GM21786 (cell line): Measurements from ENCODE around the gene GNS.
"Not testable (repeated sequence)": the region's sequence is repeated elsewhere in the genome, so short reads cannot be mapped to it uniquely, and the experiment has no call there.

Experiments used
- ATAC-seq: cut with Tn5 transposase; IDR thresholded peaks from one replicate; pipeline ENCODE4 v1.9.1; 2021; ENCODE audit not compliant: unreplicated experiment

The GNS gene

DNA sequence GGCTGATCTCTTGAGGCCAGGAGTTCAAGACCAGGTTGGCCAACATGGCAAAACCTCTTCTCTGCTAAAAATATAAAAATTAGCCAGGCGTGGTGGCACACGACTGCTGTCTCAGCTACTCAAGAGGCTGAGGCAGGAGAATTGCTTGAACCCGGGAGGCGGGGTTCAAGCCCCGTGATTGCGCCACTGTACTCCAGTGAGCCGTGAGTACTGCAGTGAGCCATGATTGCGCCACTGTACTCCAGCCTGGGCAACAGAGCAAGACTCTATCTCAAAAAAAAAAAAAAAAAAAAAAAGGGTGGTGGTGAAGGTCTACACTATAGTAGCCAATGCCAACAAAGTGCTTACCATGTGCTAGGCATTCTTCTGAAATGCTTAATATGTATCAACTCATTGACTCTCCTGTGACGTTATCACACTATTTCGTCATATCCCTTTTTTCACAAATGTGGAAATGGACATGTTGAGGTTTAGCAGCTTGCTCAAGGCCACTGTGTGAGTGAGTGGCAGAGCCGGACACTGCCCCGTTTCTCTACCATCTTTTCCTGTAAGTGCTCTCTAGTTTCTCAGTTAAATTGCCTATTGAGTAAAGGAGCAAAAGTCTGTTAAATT, 59.6 kb downstream of the GNS start:
- ATAC-seq: no peak

DNA sequence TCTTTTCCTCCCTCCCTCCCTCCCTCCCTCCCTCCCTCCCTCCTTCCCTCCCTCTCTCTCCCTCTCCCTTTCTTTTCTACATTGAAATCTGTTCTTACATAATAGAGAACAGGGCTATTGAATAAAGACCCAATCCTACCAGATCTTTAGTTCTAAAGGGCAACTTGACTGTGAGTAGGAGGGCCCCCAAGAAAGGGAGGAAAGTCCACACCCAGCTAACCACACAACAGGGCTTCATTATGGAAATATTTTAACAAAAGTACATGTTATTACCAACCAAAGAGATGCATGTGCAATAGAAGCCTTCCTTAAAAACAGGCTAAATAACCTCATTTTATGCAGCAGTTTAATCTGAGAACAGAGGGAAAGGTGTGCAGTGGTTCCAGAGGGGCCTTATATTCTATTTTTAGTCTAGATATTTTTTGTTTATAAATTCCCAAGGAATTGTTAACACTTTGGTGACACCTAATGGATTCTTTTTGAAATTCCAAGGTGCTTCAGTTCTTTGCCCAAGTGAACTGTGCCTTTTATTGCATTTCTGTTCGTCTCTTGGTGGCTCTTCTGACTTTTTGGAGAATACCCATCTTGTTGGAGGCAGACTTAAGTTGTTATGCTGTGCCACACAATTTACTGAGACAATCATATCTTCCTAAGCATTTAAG, 63.0 kb downstream of the GNS start:
- ATAC-seq: no peak

DNA sequence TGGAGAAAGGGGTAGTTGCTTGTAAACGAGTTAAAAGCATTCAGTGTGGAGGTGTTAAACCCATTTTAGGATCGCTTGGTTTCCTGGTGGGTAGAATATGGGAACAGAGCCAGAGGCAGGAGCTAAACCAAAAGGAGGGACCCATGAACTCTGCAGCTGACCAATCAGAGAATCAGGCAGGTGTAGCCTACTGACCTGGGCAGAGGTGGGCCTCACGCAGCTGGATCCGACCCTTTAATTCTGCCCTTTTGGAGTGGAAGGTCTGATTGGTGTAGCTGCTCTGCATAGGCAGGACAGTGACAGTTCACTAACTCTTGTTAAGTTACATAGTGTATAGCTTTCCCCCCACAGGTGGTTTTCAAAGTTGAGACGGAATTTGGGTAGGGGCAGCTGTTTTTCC, 63.7 kb downstream of the GNS start:
- ATAC-seq: no peak

GRCh38 chr12:64694130-64695040, 64.8 kb downstream of the GNS start:
- no peak for ATAC-seq

DNA sequence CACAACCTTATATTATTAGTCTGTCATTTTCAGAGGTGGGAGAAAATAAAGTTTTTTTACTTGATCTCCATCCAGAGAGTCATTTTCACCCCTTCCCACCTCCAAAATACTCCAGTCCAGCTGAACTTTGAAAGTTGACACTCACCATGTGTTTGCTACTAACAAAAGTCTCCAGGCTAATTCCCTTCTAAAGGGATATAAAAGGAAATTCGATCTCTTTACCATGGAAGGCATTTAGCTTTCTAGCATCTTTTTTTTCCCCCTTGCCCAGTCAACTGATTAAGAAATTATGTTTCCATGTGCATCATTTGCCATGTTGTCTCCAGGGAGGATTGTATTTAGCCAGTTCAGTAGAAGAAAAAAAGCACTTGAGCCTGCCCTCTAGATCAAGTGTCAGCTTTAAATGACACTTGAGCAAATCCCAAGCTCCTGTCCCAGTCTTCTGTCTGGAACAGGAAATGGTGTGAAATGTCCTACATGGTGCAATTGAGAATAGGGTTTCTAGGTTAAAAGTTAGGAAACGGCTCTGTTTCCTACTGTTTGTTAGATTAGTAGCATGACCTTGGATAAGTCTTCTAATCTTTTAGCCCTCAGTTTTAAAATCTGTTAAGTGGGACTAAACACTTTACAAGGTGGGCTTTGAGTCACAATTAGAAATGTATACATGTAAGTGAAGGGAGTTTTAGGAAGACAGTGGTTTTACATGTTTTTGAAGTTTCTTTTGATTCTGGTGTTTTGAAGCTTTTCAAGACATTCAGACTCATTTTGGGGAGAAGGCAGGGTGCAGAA, 67.2 kb downstream of the GNS start:
- ATAC-seq: no peak

DNA sequence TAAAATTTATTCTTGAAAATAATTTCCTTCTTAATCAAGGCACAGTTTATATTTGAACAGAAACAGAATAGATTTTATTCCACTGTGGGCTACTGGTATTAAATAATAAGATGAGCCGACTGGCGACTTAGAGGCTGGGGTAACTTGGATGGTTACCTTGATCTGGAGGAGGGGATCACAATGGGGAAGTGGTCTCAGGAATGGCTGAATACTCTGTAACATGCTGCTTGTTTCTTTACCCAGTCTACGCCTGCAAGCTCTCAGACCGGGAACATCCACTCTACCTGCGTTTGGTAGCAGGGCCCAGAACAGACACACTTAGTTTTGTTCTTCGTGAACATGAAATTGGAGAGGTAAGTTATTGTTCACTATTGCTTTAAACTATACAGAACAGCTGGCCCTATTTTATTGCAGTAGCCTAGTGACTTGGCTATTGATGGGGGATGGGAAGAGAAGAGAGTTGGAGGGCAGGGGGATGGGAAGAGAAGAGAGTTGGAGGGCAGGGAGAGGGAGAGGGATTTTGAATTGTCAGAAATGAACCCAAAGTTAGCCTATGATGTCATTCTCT, 67.9 kb downstream of the GNS start:
- no peak for ATAC-seq

DNA sequence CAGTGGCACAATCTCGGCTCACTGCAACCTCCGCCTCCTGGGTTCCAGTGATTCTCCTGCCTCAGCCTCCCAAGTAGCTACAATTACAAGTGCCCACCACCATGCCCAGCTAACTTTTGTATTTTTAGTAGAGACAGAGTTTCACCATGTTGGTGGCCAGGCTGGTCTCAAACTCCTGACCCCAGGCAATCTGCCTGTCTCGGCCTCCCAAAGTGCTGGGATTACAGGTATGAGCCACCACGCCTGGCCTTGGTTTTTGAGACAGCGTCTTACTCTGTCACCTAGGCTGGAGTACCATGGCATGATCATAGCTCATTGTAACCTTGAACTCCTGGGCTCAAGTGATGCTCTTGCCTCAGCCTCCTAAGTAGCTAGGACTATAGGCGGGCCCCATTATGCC, 69.0 kb downstream of the GNS start:
- ATAC-seq: not testable (repeated sequence)

DNA sequence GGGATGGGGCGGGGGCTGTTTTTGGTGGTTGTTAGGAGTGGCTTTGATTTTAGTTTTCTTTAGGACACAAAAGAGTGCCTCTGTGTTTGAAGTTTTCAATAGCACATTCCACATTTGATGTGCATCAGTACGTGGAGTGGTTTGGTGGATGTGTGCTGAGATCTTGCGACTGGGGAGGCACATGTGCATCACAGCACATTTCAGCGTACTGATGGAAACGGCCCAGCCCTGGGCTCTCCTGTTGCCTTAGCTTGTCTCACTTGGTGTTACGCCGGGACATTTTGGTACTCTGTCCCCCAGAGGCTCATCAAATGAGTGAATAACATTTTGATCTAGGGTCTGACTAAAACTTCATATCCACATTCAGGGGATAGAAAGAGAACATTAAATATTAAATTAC, 70.5 kb downstream of the GNS start:
- no peak for ATAC-seq

DNA sequence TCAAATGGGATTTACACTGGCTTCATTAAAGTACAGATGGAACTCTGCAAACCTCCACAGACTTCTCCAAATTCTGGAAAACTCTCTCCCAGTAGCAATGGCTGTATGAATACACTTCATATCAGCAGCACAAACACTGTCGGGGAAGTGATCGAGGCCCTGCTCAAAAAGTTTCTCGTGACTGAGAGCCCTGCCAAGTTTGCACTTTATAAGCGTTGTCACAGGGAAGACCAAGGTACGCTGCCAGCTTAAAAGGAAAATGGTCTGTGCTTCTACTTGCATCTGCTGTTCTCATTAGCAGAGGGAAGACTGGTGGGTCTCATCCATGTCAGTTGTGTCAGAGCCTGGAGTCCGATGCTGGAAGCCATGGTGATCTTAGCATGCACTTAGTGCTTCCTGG, 71.0 kb downstream of the GNS start:
- no peak for ATAC-seq

- no peak for ATAC-seq
Measured at GRCh38 chr12:64687816-64688215, 71.4 kb downstream of the GNS start.

DNA sequence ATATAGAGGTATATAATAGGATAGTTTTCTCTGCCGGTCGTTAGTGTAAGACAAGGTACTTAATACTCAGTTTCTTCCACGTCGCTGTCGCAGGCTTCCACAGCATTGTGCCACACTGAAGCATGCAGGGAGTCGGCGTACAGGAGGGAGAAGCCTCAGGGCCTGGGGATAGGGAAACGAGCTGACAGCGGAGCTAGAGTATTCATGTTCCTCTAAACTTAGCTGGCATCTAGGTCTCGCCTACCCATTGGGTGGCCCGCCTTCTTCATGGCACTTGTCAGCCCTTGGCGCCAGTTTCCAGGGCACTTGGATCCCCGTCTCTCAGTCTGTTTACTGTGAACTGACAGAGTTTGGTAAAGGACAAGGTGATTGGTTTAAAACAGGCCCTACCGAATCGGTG, 73.6 kb downstream of the GNS start:
- no peak for ATAC-seq

DNA sequence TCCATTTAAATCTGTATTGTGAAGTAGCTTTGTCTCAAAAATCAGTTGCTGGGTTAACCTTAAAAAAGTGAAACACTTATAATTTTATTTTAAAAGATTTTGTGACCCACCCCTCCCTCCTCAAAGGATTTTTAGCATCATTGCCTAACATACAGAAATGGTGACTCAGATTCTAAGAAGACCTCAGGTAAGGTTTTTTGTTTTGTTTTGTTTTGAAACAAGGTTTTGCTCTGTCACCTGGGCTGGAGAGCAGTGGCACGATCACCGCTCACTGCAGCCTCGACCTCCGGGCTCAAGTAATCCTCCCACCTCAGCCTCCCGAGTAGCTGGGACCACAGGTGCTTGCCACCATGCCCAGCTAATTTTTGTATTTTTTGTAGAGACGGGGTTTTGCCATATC, 74.2 kb downstream of the GNS start:
- ATAC-seq: no peak

DNA sequence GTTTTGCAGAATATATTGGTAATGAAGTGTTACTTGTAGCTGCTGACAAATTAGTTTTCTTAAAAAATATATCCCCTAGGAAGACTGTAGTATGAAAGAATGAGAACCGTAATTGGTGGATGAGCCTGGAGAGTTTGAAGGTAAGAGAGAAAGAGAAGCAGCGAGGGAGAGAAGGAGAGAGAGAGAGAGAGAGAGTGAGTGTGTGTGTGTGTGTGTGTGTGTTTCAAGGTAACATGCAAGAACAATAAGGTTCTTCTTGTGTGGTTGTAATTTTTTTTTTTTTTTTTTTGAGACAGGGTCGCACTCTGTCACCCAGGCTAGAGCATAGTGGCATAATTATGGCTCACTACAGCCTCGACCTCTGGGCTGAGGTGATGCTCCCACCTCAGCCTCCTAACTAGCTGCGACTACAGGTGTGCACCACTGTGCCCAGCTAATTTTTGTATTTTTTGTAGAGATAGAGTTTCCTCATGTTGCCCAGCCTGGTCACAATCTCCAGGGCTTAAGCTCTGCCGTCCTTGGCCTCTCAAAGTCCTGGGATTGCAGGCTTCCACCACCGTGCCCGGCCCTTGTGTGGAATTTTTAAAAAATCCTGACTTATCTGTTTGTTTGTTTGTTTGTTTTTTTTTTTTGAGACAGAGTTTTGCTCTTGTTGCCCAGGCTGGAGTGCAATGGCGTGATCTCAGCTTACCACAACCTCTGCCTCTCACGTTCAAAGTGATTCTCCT, 75.2 kb downstream of the GNS start:
- no peak for ATAC-seq

GRCh38 chr12:64682572-64683277, 76.5 kb downstream of the GNS start:
- no peak for ATAC-seq

- ATAC-seq: peak; percentile 33
Measured at GRCh38 chr12:64681200-64682052, 77.8 kb downstream of the GNS start.

GRCh38 chr12:64680235-64680634, 79.0 kb downstream of the GNS start:
- no peak for ATAC-seq

DNA sequence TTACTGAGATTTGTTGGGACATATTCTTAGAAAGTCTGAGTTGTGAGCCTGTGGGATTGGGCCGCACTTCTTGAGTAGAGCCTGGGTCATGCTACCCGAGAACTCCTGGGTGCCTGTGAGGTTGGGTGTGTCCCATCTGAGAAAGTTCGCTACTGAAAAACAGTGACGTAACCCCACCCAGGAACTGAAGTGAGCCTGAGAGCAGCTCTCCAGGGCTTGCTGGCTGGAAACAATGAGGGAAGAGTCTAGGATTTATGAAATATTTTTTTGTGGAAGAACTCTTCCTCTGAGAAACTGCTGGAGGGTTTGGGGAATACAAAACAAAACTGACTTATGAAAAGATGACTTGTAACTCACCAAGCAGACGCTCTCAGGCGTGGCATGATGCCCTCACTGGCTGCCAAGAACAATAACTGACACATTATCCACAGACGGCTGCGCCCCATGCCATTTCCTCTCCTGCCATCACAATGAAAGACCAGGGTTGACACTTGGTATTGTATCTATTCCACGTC, 79.7 kb downstream of the GNS start:
- ATAC-seq: peak; percentile 42

- no peak for ATAC-seq
Measured at GRCh38 chr12:64678835-64679234, 80.4 kb downstream of the GNS start.
